ENCODE results near the gene TMEM256.

DNA sequence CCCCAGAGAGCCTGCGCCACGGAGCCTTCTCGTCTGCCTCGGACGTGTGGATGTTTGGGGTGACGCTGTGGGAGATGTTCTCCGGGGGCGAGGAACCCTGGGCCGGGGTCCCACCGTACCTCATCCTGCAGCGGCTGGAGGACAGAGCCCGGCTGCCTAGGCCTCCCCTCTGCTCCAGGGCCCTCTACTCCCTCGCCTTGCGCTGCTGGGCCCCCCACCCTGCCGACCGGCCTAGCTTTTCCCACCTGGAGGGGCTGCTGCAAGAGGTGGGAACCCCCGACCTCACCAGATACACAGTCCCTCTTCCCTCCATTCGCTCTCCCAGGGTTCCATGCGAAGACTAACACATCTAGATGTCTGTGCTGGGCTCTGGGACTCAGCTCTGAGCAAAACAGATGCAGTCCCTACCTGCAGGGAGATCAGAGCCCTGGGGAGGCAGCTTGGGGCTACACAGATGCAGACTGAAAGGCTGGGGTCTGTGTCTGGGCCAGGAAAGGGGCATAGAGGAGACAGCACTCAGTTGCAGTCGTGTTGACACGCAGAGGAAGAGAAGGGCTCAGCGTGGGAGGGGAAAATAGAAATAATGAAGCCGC is 19.3 kb downstream of the TMEM256 start:
- TF ChIP-seq, protein P1, sequence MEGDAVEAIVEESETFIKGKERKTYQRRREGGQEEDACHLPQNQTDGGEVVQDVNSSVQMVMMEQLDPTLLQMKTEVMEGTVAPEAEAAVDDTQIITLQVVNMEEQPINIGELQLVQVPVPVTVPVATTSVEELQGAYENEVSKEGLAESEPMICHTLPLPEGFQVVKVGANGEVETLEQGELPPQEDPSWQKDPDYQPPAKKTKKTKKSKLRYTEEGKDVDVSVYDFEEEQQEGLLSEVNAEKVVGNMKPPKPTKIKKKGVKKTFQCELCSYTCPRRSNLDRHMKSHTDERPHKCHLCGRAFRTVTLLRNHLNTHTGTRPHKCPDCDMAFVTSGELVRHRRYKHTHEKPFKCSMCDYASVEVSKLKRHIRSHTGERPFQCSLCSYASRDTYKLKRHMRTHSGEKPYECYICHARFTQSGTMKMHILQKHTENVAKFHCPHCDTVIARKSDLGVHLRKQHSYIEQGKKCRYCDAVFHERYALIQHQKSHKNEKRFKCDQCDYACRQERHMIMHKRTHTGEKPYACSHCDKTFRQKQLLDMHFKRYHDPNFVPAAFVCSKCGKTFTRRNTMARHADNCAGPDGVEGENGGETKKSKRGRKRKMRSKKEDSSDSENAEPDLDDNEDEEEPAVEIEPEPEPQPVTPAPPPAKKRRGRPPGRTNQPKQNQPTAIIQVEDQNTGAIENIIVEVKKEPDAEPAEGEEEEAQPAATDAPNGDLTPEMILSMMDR (IDR thresholded peaks at IDR 0.05), result no peak
- TF ChIP-seq SMC3 (IDR thresholded peaks at IDR 0.05), result no peak
- TF ChIP-seq NR3C1 (IDR thresholded peaks at IDR 0.05), result no peak
- no peak for TF ChIP-seq RFX5 (IDR thresholded peaks at IDR 0.05)
- no peak for TF ChIP-seq RAD21 (conservative IDR thresholded peaks at IDR 0.05 in 1 of 2, IDR thresholded peaks at IDR 0.05 in 1 of 2)
- no peak for TF ChIP-seq NPAS2 (CRISPR knock-in tag; IDR thresholded peaks at IDR 0.05; ENCODE audit: borderline replicate concordance)
- TF ChIP-seq CEBPB (IDR thresholded peaks at IDR 0.05), result no peak
- TF ChIP-seq PHF8 (IDR thresholded peaks at IDR 0.05; ENCODE audit: borderline replicate concordance, low read depth), result no peak
- TF ChIP-seq, protein P2, sequence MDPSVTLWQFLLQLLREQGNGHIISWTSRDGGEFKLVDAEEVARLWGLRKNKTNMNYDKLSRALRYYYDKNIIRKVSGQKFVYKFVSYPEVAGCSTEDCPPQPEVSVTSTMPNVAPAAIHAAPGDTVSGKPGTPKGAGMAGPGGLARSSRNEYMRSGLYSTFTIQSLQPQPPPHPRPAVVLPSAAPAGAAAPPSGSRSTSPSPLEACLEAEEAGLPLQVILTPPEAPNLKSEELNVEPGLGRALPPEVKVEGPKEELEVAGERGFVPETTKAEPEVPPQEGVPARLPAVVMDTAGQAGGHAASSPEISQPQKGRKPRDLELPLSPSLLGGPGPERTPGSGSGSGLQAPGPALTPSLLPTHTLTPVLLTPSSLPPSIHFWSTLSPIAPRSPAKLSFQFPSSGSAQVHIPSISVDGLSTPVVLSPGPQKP (IDR thresholded peaks at IDR 0.05; ENCODE audit: low read depth, low read length), result no peak
- TF ChIP-seq JUNB (IDR thresholded peaks at IDR 0.05), result no peak
- no peak for TF ChIP-seq MAFK (IDR thresholded peaks at IDR 0.05; ENCODE audit: partially characterized antibody)
- TF ChIP-seq CHD4 (IDR thresholded peaks at IDR 0.05; ENCODE audit: borderline replicate concordance), result no peak
- TF ChIP-seq, protein P3, sequence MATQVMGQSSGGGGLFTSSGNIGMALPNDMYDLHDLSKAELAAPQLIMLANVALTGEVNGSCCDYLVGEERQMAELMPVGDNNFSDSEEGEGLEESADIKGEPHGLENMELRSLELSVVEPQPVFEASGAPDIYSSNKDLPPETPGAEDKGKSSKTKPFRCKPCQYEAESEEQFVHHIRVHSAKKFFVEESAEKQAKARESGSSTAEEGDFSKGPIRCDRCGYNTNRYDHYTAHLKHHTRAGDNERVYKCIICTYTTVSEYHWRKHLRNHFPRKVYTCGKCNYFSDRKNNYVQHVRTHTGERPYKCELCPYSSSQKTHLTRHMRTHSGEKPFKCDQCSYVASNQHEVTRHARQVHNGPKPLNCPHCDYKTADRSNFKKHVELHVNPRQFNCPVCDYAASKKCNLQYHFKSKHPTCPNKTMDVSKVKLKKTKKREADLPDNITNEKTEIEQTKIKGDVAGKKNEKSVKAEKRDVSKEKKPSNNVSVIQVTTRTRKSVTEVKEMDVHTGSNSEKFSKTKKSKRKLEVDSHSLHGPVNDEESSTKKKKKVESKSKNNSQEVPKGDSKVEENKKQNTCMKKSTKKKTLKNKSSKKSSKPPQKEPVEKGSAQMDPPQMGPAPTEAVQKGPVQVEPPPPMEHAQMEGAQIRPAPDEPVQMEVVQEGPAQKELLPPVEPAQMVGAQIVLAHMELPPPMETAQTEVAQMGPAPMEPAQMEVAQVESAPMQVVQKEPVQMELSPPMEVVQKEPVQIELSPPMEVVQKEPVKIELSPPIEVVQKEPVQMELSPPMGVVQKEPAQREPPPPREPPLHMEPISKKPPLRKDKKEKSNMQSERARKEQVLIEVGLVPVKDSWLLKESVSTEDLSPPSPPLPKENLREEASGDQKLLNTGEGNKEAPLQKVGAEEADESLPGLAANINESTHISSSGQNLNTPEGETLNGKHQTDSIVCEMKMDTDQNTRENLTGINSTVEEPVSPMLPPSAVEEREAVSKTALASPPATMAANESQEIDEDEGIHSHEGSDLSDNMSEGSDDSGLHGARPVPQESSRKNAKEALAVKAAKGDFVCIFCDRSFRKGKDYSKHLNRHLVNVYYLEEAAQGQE (IDR thresholded peaks at IDR 0.05), result no peak
- no peak for TF ChIP-seq GATA3 (IDR thresholded peaks at IDR 0.05; ENCODE audit: borderline replicate concordance)
